Activated naive CD8-positive, alpha-beta T cell treated with anti-CD3 and anti-CD28 coated beads, Interleukin-2, amount 10 ng/mL, durations not matched to agents 7 days and 5 days (primary cell): ENCODE data around the gene PSMD1. TPM values are rescaled to one million over a fixed set of nuclear protein-coding genes. Genes with fewer than 3 reads are reported as not detected.

Experiments
- ATAC-seq: fragments of 150-1000 bp; cut with Tn5 transposase; one replicate; pipeline ENCODE4 v1.10.0; 2021; ENCODE audit warnings: low read depth, moderate library complexity
- POLR2A ChIA-PET: fragments of 350-600 bp; sonication (Branson Sonifier 250); formaldehyde crosslinking; loops from one replicate; lab custom pipeline; 2021; ENCODE audit warnings: antibody characterized with exemption; lab: Charles Lee
- DNase-seq: peaks from one replicate; pipeline ENCODE4 v3.0.0; 2021
- H3K27ac Mint-ChIP-seq: one replicate; pipeline ENCODE4 v1.8.0; 2022; ENCODE audit warnings: mild to moderate bottlenecking, mixed read lengths
- H3K27me3 Mint-ChIP-seq: one replicate; pipeline ENCODE4 v1.8.0; 2022; ENCODE audit warnings: mild to moderate bottlenecking, moderate library complexity, mixed read lengths
- H3K36me3 Mint-ChIP-seq: one replicate; pipeline ENCODE4 v1.8.0; 2021; ENCODE audit warnings: mild to moderate bottlenecking, mixed read lengths
- H3K4me1 Mint-ChIP-seq: one replicate; pipeline ENCODE4 v1.8.0; 2021; ENCODE audit warnings: mixed read lengths
- H3K4me3 Mint-ChIP-seq: one replicate; pipeline ENCODE4 v1.8.0; 2022; ENCODE audit warnings: mild to moderate bottlenecking, moderate library complexity, mixed read lengths
- H3K9me3 Mint-ChIP-seq: one replicate; pipeline ENCODE4 v1.8.0; 2021; ENCODE audit warnings: mixed read lengths
- total RNA-seq, 2 experiments: library from RNA; stranded (reverse); gene quantifications; one replicate each; pipeline ENCODE4 v1.2.3, GENCODE V29; 2021

The PSMD1 gene
- total RNA-seq, 2 experiments from 2014 or later = 64.0 to 65.4 TPM

GRCh38 chr2:231118614-231118942 is 61.9 kb downstream of the PSMD1 start:
- Mint-ChIP-seq H3K4me3 (no peak overlapping the region), H3K36me3 (peaks cover 1% of the 10 kb centered on the region), H3K27ac (no peak overlapping the region), H3K27me3 (no peaks in the 10 kb centered on the region), H3K9me3 (no peaks in the 10 kb centered on the region), H3K4me1 (no peaks in the 10 kb centered on the region)
- DNase-seq (no peak), ATAC-seq (no peak)
- POLR2A ChIA-PET = no interaction called here

GRCh38 chr2:231123362-231123898 is 66.8 kb downstream of the PSMD1 start:
- H3K27me3 Mint-ChIP-seq = no peaks in the 10 kb centered on the region
- peaks cover 2% of the 10 kb centered on the region for H3K36me3 Mint-ChIP-seq
- H3K4me3 Mint-ChIP-seq = no peak overlapping the region
- no peak overlapping the region for H3K27ac Mint-ChIP-seq
- H3K9me3 Mint-ChIP-seq = no peaks in the 10 kb centered on the region
- DNase-seq (no peak), ATAC-seq (no peak)
- POLR2A ChIA-PET = no interaction called here
- H3K4me1 Mint-ChIP-seq = peaks cover 4% of the 10 kb centered on the region

- POLR2A ChIA-PET = no interaction called here
- Mint-ChIP-seq H3K4me3 (no peak within 1 kb of the TSS), H3K4me1 (peaks cover 4% of the 10 kb centered on the region), H3K36me3 (peaks cover 2% of the 10 kb centered on the region), H3K9me3 (no peaks in the 10 kb centered on the region), H3K27ac (no peak within 1 kb of the TSS), H3K27me3 (no peaks in the 10 kb centered on the region)
- ATAC-seq (no peak), DNase-seq (no peak)
Observed at GRCh38 chr2:231124838-231125568, 68.3 kb downstream of the PSMD1 start, which contains the start of gene HTR2B. TSS of gene HTR2B (minus strand) at chr2:231125042. CDS start at chr2:231123764, 1,278 bp downstream.

- H3K4me1 Mint-ChIP-seq = peaks cover 4% of the 10 kb centered on the region
- ATAC-seq (no peak), DNase-seq (no peak)
- H3K27me3 Mint-ChIP-seq = no peaks in the 10 kb centered on the region
- no peaks in the 10 kb centered on the region for H3K9me3 Mint-ChIP-seq
- H3K36me3 Mint-ChIP-seq = peaks cover 2% of the 10 kb centered on the region
- H3K4me3 Mint-ChIP-seq = no peak overlapping the region
- POLR2A ChIA-PET = no interaction called here
- no peak overlapping the region for H3K27ac Mint-ChIP-seq
Observed at GRCh38 chr2:231126123-231126522, 69.5 kb downstream of the PSMD1 start.

- H3K4me1 Mint-ChIP-seq = peaks cover 4% of the 10 kb centered on the region
- H3K27ac Mint-ChIP-seq = no peak overlapping the region
- POLR2A ChIA-PET = no interaction called here
- no peaks in the 10 kb centered on the region for H3K27me3 Mint-ChIP-seq
- ATAC-seq (no peak), DNase-seq (no peak)
- no peaks in the 10 kb centered on the region for H3K9me3 Mint-ChIP-seq
- peaks cover 2% of the 10 kb centered on the region for H3K36me3 Mint-ChIP-seq
- H3K4me3 Mint-ChIP-seq = no peak overlapping the region
Observed at GRCh38 chr2:231127480-231127879, 70.8 kb downstream of the PSMD1 start.

GRCh38 chr2:231127936-231128335 is 71.3 kb downstream of the PSMD1 start:
- no peaks in the 10 kb centered on the region for H3K27me3 Mint-ChIP-seq
- peaks cover 6% of the 10 kb centered on the region for H3K4me1 Mint-ChIP-seq
- no peak overlapping the region for H3K4me3 Mint-ChIP-seq
- H3K9me3 Mint-ChIP-seq = no peaks in the 10 kb centered on the region
- H3K36me3 Mint-ChIP-seq = peaks cover 2% of the 10 kb centered on the region
- ATAC-seq (no peak), DNase-seq (no peak)
- POLR2A ChIA-PET = no interaction called here
- no peak overlapping the region for H3K27ac Mint-ChIP-seq

- POLR2A ChIA-PET = no interaction called here
- Mint-ChIP-seq H3K36me3 (peaks cover 2% of the 10 kb centered on the region), H3K27ac (no peak overlapping the region), H3K4me1 (peaks cover 6% of the 10 kb centered on the region), H3K9me3 (no peaks in the 10 kb centered on the region), H3K4me3 (no peak overlapping the region), H3K27me3 (no peaks in the 10 kb centered on the region)
- no peak for ATAC-seq
- DNase-seq = no peak
Observed at GRCh38 chr2:231128541-231128940, 71.9 kb downstream of the PSMD1 start.

- H3K36me3 Mint-ChIP-seq = peaks cover 2% of the 10 kb centered on the region
- H3K9me3 Mint-ChIP-seq = no peaks in the 10 kb centered on the region
- H3K4me1 Mint-ChIP-seq = peaks cover 6% of the 10 kb centered on the region
- H3K27ac Mint-ChIP-seq = no peak overlapping the region
- DNase-seq (no peak), ATAC-seq (no peak)
- H3K27me3 Mint-ChIP-seq = no peaks in the 10 kb centered on the region
- POLR2A ChIA-PET = no interaction called here
- no peak overlapping the region for H3K4me3 Mint-ChIP-seq
Observed at GRCh38 chr2:231129216-231129615, 72.5 kb downstream of the PSMD1 start.

GRCh38 chr2:231130336-231131056 is 73.8 kb downstream of the PSMD1 start:
- H3K9me3 Mint-ChIP-seq = no peaks in the 10 kb centered on the region

GRCh38 chr2:231132129-231132528 is 75.5 kb downstream of the PSMD1 start:
- Mint-ChIP-seq H3K9me3 (no peaks in the 10 kb centered on the region), H3K4me3 (no peak overlapping the region), H3K4me1 (peaks cover 2% of the 10 kb centered on the region), H3K27me3 (no peaks in the 10 kb centered on the region), H3K27ac (no peak overlapping the region), H3K36me3 (no peaks in the 10 kb centered on the region)
- POLR2A ChIA-PET = no interaction called here
- ATAC-seq = no peak
- no peak for DNase-seq

More at GRCh38 chr2:231130336-231131056, 73.8 kb downstream of the PSMD1 start:
- Mint-ChIP-seq H3K4me1 (peaks cover 2% of the 10 kb centered on the region), H3K27me3 (no peaks in the 10 kb centered on the region), H3K27ac (no peak overlapping the region), H3K4me3 (no peak overlapping the region), H3K36me3 (no peaks in the 10 kb centered on the region)
- DNase-seq = no peak
- POLR2A ChIA-PET = no interaction called here
- ATAC-seq = no peak

GRCh38 chr2:231133365-231134099 is 76.9 kb downstream of the PSMD1 start:
- H3K4me3 Mint-ChIP-seq = no peak overlapping the region
- peaks cover 2% of the 10 kb centered on the region for H3K4me1 Mint-ChIP-seq
- no peak overlapping the region for H3K27ac Mint-ChIP-seq
- H3K36me3 Mint-ChIP-seq = peaks cover 2% of the 10 kb centered on the region
- ATAC-seq (no peak), DNase-seq (no peak)
- no peaks in the 10 kb centered on the region for H3K9me3 Mint-ChIP-seq
- H3K27me3 Mint-ChIP-seq = no peaks in the 10 kb centered on the region
- POLR2A ChIA-PET = no interaction called here

- no peak for DNase-seq
- POLR2A ChIA-PET = no interaction called here
- ATAC-seq = no peak
- Mint-ChIP-seq H3K4me1 (peaks cover 2% of the 10 kb centered on the region), H3K9me3 (no peaks in the 10 kb centered on the region), H3K27ac (no peak overlapping the region), H3K27me3 (no peaks in the 10 kb centered on the region), H3K4me3 (no peak overlapping the region), H3K36me3 (peaks cover 4% of the 10 kb centered on the region)
Observed at GRCh38 chr2:231134910-231135655, 78.4 kb downstream of the PSMD1 start.

- no peaks in the 10 kb centered on the region for H3K27me3 Mint-ChIP-seq
- H3K9me3 Mint-ChIP-seq = no peaks in the 10 kb centered on the region
- POLR2A ChIA-PET = no interaction called here
- peaks cover 6% of the 10 kb centered on the region for H3K36me3 Mint-ChIP-seq
- H3K4me3 Mint-ChIP-seq = no peak overlapping the region
- ATAC-seq (no peak), DNase-seq (no peak)
- no peaks in the 10 kb centered on the region for H3K4me1 Mint-ChIP-seq
- H3K27ac Mint-ChIP-seq = no peak overlapping the region
Observed at GRCh38 chr2:231138699-231139098, 82.0 kb downstream of the PSMD1 start.
